Naive B cell (primary cell): ENCODE measurements around the gene OOSP4B. TPM values are rescaled to one million over a fixed set of nuclear protein-coding genes. Genes with fewer than 3 reads are reported as not detected.
A peak's percentile ranks its signal among the peaks of the same experiment; 100 is the strongest.

Source experiments
- ATAC-seq, 2 donors: fragments of 150-1000 bp; cut with Tn5 transposase; 2 replicates each; pipeline ENCODE4 v1.10.0; 2021; ENCODE audit warnings: low read depth in 2 of 2, mild to moderate bottlenecking in 2 of 2, moderate library complexity in 2 of 2
- DNase-seq: peaks from one replicate; pipeline ENCODE4 v3.0.0; 2022
- H3K27ac Mint-ChIP-seq, 6 donors: one replicate each; pipeline ENCODE4 v1.8.0; 2020 to 2022; ENCODE audit warnings: mild to moderate bottlenecking in 6 of 6, mixed read lengths in 6 of 6, moderate library complexity in 5 of 6, inconsistent platforms in 2 of 6
- H3K27me3 Mint-ChIP-seq, 3 donors: one replicate each; pipeline ENCODE4 v1.8.0; 2021 to 2022; ENCODE audit warnings: mixed read lengths in 3 of 3, mild to moderate bottlenecking in 1 of 3
- H3K36me3 Mint-ChIP-seq, 2 donors: one replicate each; pipeline ENCODE4 v1.8.0; 2020 to 2022; ENCODE audit warnings: mixed read lengths in 2 of 2, inconsistent platforms in 1 of 2, mild to moderate bottlenecking in 1 of 2
- H3K4me1 Mint-ChIP-seq, 3 donors: one replicate each; pipeline ENCODE4 v1.8.0; 2020 to 2022; ENCODE audit warnings: mixed read lengths in 3 of 3, inconsistent platforms in 1 of 3, mild to moderate bottlenecking in 1 of 3, moderate library complexity in 1 of 3
- H3K4me3 Mint-ChIP-seq, 8 donors: one replicate each; pipeline ENCODE4 v1.8.0; 2020 to 2022; ENCODE audit warnings: mild to moderate bottlenecking in 8 of 8, mixed read lengths in 8 of 8, moderate library complexity in 8 of 8, inconsistent platforms in 2 of 8
- H3K9me3 Mint-ChIP-seq, 7 donors: one replicate each; pipeline ENCODE4 v1.8.0; 2020 to 2022; ENCODE audit warnings: mixed read lengths in 7 of 7, mild to moderate bottlenecking in 5 of 7, inconsistent platforms in 2 of 7, moderate library complexity in 1 of 7
- polyA plus RNA-seq, 6 donors: library from polyadenylated mRNA; unstranded; fragments of 300-500 nt; fragmentation: Illumina TruSeq; gene quantifications; one replicate each; pipeline ENCODE4 v1.2.3, GENCODE V29; 2021; ENCODE audit warnings: low read depth in 6 of 6

OOSP4B gene
- polyA plus RNA-seq, 6 donors from 2014 or later, result not detected

- Mint-ChIP-seq H3K27ac (no peak overlapping the region), H3K4me1 (no peaks in the 10 kb centered on the region), H3K36me3 (peaks cover 0 to 8% of the 10 kb centered on the region in 2 donors), H3K9me3 (peaks cover 0 to 33% (median 18%) of the 10 kb centered on the region in 7 donors), H3K27me3 (peaks cover 4 to 9% (median 8%) of the 10 kb centered on the region in 3 donors), H3K4me3 (no peak overlapping the region)
- ATAC-seq (no peak), DNase-seq (no peak)
Observed at GRCh38 chr11:60077216-60077817, 60.3 kb downstream of the OOSP4B start.

GRCh38 chr11:60077981-60078380, 61.0 kb downstream of the OOSP4B start:
- Mint-ChIP-seq H3K36me3 (peaks cover 0 to 8% of the 10 kb centered on the region in 2 donors), H3K27me3 (peaks cover 4 to 9% (median 8%) of the 10 kb centered on the region in 3 donors), H3K27ac (no peak overlapping the region), H3K4me3 (no peak overlapping the region), H3K9me3 (peaks cover 0 to 35% (median 18%) of the 10 kb centered on the region in 7 donors), H3K4me1 (no peaks in the 10 kb centered on the region)
- DNase-seq (no peak), ATAC-seq (no peak)

GRCh38 chr11:60078745-60079144, 61.8 kb downstream of the OOSP4B start:
- Mint-ChIP-seq H3K9me3 (peaks cover 0 to 35% (median 18%) of the 10 kb centered on the region in 7 donors), H3K27ac (no peak overlapping the region), H3K4me1 (no peaks in the 10 kb centered on the region), H3K36me3 (peaks cover 0 to 8% of the 10 kb centered on the region in 2 donors), H3K27me3 (peaks cover 4 to 8% (median 5%) of the 10 kb centered on the region in 3 donors), H3K4me3 (no peak overlapping the region)
- DNase-seq, result no peak
- ATAC-seq, result no peak

GRCh38 chr11:60080535-60080934, 63.6 kb downstream of the OOSP4B start:
- DNase-seq, result no peak
- Mint-ChIP-seq H3K9me3 (peaks cover 0 to 35% (median 18%) of the 10 kb centered on the region in 7 donors), H3K27ac (peak overlapping the region in 1 of 6 donors; percentile 49)

More at GRCh38 chr11:60080535-60080934, 63.6 kb downstream of the OOSP4B start:
- Mint-ChIP-seq H3K4me1 (peaks cover 0 to under 1% (median 0%) of the 10 kb centered on the region in 3 donors), H3K4me3 (no peak overlapping the region), H3K27me3 (peaks cover 0 to 24% (median 10%) of the 10 kb centered on the region in 3 donors), H3K36me3 (peaks cover 0 to 8% of the 10 kb centered on the region in 2 donors)
- no peak for ATAC-seq

Other genes with a start within 250 kb of the OOSP4B start
- gene MRPL16, start 206.4 kb upstream of the OOSP4B start, polyA plus RNA-seq, result 10 to 100 TPM; 61.8 to 95.9 (median 84.3) TPM
- not detected for gene CBLIF, start 171.7 kb upstream of the OOSP4B start, polyA plus RNA-seq
- not detected for gene TCN1, start 150.7 kb upstream of the OOSP4B start, polyA plus RNA-seq
- gene OOSP3, start 138.4 kb upstream of the OOSP4B start, polyA plus RNA-seq, result not detected
- not detected for gene OOSP1, start 78.7 kb upstream of the OOSP4B start, polyA plus RNA-seq
- gene OOSP4A, start 53.1 kb upstream of the OOSP4B start, polyA plus RNA-seq, result not detected
- not detected for gene OOSP2, start 23.2 kb downstream of the OOSP4B start, polyA plus RNA-seq
- gene MS4A3, start 39.5 kb downstream of the OOSP4B start, polyA plus RNA-seq, result under 1 TPM in 1 of 6 donors, not detected in 5; 0.57 TPM
- gene MS4A2, start 71.5 kb downstream of the OOSP4B start, polyA plus RNA-seq, result not detected
- 10 to 100 TPM in 2 of 6 donors, 1 to 10 TPM in 4; 1.5 to 11.3 (median 3.3) TPM for gene MS4A6A, start 165.9 kb downstream of the OOSP4B start, polyA plus RNA-seq
- not detected for gene MS4A4E, start 226.0 kb downstream of the OOSP4B start, polyA plus RNA-seq